ENCODE data around the gene RNF207.

DNA sequence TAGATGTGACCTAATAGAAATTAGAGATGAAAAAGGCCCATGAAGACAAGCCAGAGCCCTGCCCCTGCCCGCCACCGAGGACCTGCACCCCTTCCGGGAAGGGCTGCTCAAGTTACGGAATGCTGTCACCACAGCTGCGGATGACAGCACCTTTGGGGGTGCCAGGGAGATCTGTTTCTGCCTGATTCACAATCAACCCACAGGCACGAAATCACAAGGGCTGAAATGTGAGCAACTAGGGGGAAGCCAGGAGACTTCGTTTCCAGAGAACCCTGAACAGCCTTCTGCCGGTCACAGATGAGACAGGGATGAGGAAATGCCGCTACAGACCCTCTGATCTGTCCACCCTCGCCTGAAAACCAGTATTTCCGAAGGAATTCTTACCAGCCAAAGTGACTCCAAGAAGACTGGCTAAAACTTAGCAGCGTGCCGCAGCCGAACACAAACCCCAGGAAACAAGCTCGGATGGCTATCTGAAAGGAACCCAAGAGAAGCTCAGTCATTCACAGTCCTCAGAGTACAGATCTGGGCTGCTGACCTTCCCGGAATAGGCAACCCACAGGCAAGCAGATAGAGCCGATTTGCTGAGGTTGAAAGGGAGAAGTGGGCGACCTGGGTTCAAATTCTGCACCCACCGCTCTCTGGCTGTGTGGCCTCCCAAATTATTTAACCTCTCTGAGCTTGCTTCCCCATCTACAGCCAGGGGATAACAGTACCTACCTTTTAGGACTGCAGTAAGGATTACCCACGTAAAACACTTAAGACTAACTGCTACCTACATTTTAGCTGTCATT, 28.8 kb downstream of the RNF207 start:
- TF ChIP-seq POLR2A (IDR thresholded peaks at IDR 0.05): no peak
- TF ChIP-seq, protein P1, sequence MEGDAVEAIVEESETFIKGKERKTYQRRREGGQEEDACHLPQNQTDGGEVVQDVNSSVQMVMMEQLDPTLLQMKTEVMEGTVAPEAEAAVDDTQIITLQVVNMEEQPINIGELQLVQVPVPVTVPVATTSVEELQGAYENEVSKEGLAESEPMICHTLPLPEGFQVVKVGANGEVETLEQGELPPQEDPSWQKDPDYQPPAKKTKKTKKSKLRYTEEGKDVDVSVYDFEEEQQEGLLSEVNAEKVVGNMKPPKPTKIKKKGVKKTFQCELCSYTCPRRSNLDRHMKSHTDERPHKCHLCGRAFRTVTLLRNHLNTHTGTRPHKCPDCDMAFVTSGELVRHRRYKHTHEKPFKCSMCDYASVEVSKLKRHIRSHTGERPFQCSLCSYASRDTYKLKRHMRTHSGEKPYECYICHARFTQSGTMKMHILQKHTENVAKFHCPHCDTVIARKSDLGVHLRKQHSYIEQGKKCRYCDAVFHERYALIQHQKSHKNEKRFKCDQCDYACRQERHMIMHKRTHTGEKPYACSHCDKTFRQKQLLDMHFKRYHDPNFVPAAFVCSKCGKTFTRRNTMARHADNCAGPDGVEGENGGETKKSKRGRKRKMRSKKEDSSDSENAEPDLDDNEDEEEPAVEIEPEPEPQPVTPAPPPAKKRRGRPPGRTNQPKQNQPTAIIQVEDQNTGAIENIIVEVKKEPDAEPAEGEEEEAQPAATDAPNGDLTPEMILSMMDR (IDR thresholded peaks at IDR 0.05): no peak
